MM.1S (cell line): Measurements from ENCODE around the gene EFNB1.

Experiments
- CTCF ChIP-seq: fragments of 300-600 bp; sonication (generic); IDR thresholded peaks from 2 replicates; pipeline ENCODE4 v1.5.1; 2016; ENCODE audit warnings: antibody characterized with exemption, low read length, mixed read lengths
- EZH2phosphoT487 ChIP-seq: fragments of 300-600 bp; sonication (generic); IDR thresholded peaks from 2 replicates; pipeline ENCODE4 v1.6.1; 2018; ENCODE audit warnings: antibody characterized with exemption, low read length

GRCh38 chrX:68824565-68825125 is 4.2 kb upstream of the EFNB1 start:
- no peak for TF ChIP-seq CTCF
- TF ChIP-seq EZH2phosphoT487: no peak
